GM08714 (cell line): Measurements from ENCODE around the gene MVD.

Source experiments
- H3K4me3 ChIP-seq: fragments of 200-500 bp; sonication (Bioruptor generic); 2 replicates; pipeline ENCODE4 v1.5.1; 2014; ENCODE audit warnings: mild to moderate bottlenecking, low read length, inconsistent platforms
- ZNF274 ChIP-seq: IDR thresholded peaks from 2 replicates; pipeline ENCODE4 v1.6.1; 2012; ENCODE audit warnings: mild to moderate bottlenecking, low read depth, low read length

Gene MVD, protein sequence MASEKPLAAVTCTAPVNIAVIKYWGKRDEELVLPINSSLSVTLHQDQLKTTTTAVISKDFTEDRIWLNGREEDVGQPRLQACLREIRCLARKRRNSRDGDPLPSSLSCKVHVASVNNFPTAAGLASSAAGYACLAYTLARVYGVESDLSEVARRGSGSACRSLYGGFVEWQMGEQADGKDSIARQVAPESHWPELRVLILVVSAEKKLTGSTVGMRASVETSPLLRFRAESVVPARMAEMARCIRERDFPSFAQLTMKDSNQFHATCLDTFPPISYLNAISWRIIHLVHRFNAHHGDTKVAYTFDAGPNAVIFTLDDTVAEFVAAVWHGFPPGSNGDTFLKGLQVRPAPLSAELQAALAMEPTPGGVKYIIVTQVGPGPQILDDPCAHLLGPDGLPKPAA

DNA sequence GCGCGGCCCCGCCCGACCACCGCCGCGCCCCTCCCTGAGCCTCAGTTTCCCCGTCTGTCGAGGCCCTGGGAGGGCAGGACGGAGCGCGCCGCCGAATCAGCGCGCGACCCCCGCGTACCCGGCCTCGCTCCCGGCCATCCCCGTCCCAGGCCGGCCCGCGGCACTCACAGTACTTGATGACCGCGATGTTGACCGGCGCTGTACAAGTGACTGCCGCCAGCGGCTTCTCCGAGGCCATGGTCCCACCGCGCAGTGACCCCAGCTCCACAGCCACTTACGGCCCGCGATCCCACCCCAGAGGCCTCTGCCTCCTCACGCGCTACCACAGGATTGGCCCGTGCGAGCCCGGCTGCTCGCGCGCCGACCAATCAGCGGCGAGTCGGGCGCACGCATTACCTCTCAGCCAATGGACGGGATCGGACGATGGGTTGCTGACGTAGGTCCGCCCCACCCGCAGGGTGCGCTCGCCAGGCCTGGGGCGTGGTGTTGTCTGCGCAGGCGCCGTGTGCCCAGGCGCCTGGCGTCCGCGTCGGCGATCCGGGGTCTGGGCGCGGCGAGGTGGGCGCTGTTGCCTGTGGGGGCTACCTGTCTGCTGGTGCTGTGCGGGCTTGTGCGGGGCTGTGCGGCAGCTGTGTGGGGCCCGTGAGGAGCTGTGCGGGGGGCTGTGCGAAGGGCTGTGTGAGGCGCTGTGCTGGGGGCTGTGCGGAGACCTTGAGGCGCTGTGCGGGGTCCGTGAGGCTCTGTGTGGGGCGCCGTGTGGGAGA, at the start of gene MVD:
Gene MVD (minus strand): TSS at position 249 of the 764 bp plus-strand sequence. CDS start 11 bp downstream, at position 238.
- H3K4me3 ChIP-seq = peak within 1 kb of the TSS; percentile 86
- no peak for TF ChIP-seq ZNF274

DNA sequence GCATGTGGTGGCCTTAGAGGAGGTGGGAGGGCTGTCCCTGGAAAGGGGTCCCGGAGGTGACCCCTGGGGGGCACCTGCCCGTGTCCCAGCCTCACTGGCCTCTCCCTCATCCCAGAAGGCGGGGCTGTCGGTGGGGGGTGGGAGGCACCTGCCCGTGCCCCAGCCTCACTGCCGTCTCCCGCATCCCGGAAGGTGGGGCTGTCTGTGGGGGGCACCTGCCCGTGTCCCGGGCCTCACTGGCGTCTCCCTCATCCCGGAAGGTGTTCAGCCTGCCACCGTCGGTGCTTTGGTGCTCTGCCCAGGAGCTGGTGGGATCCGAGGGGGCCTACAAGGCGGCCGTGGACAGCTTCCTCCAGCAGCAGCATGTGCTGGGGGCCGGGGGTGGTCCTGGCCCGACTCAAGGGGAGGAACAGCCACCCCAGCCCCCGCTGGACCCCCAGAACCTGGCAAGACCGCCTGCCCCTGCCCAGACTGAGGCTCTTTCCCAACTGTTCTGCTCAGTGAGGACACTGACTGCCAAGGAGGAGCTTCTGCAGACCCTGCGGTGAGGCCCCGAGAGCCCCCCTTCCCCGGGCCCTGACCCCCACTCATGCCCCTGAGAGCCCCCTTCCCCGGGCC, 49.6 kb upstream of the MVD start:
- no peak for TF ChIP-seq ZNF274
- no peak overlapping the region for H3K4me3 ChIP-seq

DNA sequence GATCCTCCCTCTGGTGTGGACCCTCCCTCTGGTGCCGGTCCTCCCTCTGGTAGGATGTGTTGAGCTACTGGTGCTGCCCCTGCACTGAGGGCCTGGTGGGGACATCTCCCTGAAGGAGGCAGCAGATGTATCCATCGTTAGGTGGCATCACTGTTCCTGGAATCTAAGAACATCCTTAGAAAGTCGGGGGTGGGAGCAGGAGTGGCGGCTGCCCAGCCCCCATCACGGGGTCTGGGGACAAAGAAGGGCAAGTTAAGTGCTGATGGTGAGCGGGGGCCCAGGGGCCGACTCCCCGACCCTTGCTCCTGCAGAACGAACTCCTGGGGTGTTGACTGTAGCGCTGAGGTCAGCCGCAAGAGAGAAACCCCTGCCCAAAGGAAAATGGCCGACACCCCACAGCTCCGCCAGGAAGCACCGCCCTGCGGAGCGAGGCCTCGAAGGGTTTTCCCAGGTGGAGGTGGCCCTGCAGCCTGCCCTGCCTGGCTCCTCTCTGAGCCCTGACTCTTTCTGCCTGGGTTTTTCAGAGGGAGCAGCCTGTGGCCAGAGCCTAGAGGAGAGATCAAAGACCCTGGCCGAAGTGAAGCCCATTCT, 49.0 kb upstream of the MVD start:
- H3K4me3 ChIP-seq = no peak overlapping the region
- TF ChIP-seq ZNF274 = no peak

GRCh38 chr16:88710556-88710955, 47.7 kb upstream of the MVD start:
- TF ChIP-seq ZNF274 = no peak
- no peak overlapping the region for H3K4me3 ChIP-seq

GRCh38 chr16:88706965-88707826, 44.3 kb upstream of the MVD start:
- no peak for TF ChIP-seq ZNF274
- H3K4me3 ChIP-seq = peak overlapping the region; percentile 94

GRCh38 chr16:88706229-88706964, 43.5 kb upstream of the MVD start, which contains the start of the genes CTU2 and RNF166:
Gene CTU2 (plus strand): TSS chr16:88706503. CDS start chr16:88706531, 28 bp downstream.
Gene RNF166 (minus strand): TSS chr16:88706408. CDS start chr16:88706325, 83 bp downstream.
- no peak for TF ChIP-seq ZNF274
- peak within 1 kb of the TSS; percentile 94 for H3K4me3 ChIP-seq

GRCh38 chr16:88705801-88706228, 42.9 kb upstream of the MVD start:
- peak overlapping the region; percentile 94 for H3K4me3 ChIP-seq
- no peak for TF ChIP-seq ZNF274

- peak overlapping the region; percentile 94 for H3K4me3 ChIP-seq
- TF ChIP-seq ZNF274 = no peak
Measured at GRCh38 chr16:88705076-88705684, 42.3 kb upstream of the MVD start.

GRCh38 chr16:88703486-88704309, 40.8 kb upstream of the MVD start:
- no peak for TF ChIP-seq ZNF274
- peak overlapping the region; percentile 44; the same call in 1 of the 2 replicates for H3K4me3 ChIP-seq

- TF ChIP-seq ZNF274 = no peak
- peak overlapping the region; percentile 44; the same call in 1 of the 2 replicates for H3K4me3 ChIP-seq
Measured at GRCh38 chr16:88702371-88703210, 39.7 kb upstream of the MVD start.
